ENCODE measurements around the gene PCNX1.

DNA sequence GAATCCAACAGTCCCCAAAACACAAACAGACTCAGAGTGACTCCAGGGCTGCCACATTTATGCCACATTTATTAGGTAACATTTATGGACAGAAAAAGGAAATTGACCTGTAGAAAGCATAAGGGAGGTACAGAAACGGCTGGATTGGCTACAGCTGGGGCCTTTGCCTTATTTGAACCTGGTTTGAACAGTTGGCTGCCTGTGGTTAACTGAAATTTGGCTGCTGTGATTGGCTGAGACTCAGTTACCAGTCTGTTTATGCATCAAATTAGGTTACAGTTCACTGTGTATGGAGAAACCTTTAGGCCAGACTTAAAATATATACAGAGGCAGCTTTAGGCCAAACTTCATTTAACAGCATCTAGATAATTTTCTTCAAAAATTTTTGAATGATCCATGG, 27.8 kb upstream of the PCNX1 start:
- TF ChIP-seq, protein P1, sequence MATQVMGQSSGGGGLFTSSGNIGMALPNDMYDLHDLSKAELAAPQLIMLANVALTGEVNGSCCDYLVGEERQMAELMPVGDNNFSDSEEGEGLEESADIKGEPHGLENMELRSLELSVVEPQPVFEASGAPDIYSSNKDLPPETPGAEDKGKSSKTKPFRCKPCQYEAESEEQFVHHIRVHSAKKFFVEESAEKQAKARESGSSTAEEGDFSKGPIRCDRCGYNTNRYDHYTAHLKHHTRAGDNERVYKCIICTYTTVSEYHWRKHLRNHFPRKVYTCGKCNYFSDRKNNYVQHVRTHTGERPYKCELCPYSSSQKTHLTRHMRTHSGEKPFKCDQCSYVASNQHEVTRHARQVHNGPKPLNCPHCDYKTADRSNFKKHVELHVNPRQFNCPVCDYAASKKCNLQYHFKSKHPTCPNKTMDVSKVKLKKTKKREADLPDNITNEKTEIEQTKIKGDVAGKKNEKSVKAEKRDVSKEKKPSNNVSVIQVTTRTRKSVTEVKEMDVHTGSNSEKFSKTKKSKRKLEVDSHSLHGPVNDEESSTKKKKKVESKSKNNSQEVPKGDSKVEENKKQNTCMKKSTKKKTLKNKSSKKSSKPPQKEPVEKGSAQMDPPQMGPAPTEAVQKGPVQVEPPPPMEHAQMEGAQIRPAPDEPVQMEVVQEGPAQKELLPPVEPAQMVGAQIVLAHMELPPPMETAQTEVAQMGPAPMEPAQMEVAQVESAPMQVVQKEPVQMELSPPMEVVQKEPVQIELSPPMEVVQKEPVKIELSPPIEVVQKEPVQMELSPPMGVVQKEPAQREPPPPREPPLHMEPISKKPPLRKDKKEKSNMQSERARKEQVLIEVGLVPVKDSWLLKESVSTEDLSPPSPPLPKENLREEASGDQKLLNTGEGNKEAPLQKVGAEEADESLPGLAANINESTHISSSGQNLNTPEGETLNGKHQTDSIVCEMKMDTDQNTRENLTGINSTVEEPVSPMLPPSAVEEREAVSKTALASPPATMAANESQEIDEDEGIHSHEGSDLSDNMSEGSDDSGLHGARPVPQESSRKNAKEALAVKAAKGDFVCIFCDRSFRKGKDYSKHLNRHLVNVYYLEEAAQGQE (IDR thresholded peaks at IDR 0.05; ENCODE audit: insufficient read depth in 1 of 2, low read depth in 2 of 2, low read length in 2 of 2), result no peak
- TF ChIP-seq POLR2AphosphoS5 (IDR thresholded peaks at IDR 0.05; ENCODE audit: low read depth, low read length), result no peak
- TF ChIP-seq TAF1 (IDR thresholded peaks at IDR 0.05; ENCODE audit: borderline replicate concordance, insufficient read depth, low read length), result no peak
- TF ChIP-seq SIN3A (IDR thresholded peaks at IDR 0.05; ENCODE audit: borderline replicate concordance, insufficient read depth, low read length), result no peak
- TF ChIP-seq FOXP2 (optimal IDR thresholded peaks at IDR 0.05; ENCODE audit: borderline replicate concordance, extremely low read depth, extremely low read length, insufficient read depth), result no peak

Data from PFSK-1 (cell line).